GM12874 (cell line): Measurements from ENCODE around the gene IL10RA.

Experiments used
- TF ChIP-seq, protein P1 (sequence below): IDR thresholded peaks from 2 replicates; pipeline ENCODE4 v1.5.1; 2011; ENCODE audit warnings: low read depth, mild to moderate bottlenecking, control low read depth, low read length, moderate library complexity; ENCODE audit not compliant: insufficient read depth

Gene IL10RA

DNA sequence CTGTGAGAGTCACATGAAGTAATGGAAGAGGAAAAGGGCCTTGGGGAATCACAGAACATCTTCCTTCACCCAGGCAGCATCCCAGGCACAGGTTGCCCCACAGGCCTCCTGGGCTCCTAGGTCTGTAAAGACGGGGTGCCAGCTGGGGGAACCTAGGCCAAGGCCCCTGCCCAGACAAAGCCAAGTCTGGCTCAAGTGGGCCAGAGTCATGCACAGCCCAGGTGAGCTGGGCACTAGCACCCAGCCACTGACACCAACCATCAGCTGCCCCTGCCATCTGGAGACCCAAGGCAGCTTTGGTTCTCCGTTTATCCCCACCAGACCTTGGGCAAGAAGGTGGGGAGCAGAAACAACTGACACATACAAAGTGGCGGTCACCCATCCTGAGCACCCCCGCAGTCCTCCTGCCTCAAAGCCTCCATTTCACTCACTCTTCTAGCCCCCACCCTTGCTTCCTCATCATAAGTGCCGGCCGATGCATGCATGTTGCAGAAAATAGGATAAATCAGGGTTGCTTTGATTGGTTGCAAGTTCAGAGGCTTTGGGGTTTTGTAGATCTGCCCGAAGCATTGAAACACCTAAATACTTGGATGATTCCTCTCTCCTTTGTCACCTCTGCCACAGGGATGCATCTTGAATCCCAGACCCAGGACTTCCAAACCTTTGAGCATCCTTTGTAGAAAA is 64.2 kb downstream of the IL10RA start:
- TF ChIP-seq, protein P1, sequence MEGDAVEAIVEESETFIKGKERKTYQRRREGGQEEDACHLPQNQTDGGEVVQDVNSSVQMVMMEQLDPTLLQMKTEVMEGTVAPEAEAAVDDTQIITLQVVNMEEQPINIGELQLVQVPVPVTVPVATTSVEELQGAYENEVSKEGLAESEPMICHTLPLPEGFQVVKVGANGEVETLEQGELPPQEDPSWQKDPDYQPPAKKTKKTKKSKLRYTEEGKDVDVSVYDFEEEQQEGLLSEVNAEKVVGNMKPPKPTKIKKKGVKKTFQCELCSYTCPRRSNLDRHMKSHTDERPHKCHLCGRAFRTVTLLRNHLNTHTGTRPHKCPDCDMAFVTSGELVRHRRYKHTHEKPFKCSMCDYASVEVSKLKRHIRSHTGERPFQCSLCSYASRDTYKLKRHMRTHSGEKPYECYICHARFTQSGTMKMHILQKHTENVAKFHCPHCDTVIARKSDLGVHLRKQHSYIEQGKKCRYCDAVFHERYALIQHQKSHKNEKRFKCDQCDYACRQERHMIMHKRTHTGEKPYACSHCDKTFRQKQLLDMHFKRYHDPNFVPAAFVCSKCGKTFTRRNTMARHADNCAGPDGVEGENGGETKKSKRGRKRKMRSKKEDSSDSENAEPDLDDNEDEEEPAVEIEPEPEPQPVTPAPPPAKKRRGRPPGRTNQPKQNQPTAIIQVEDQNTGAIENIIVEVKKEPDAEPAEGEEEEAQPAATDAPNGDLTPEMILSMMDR: no peak
